Left renal cortex interstitium (tissue), 4 donors: ENCODE results near the gene PHOSPHO1. TPM values are rescaled to one million over a fixed set of nuclear protein-coding genes. Genes with fewer than 3 reads are reported as not detected.
"Not testable (repeated sequence)": the region's sequence is repeated elsewhere in the genome, so short reads cannot be mapped to it uniquely, and the experiment has no call there.

Source experiments
- DNase-seq, 4 donors: peaks; one replicate each; pipeline ENCODE4 v3.0.0-alpha.2; 2013; ENCODE audit warnings: low read depth in 4 of 4, low spot score in 2 of 4, missing footprints in 1 of 4
- polyA plus RNA-seq, 4 donors: library from polyadenylated mRNA; unstranded; fragments of 120-200 nt; gene quantifications; one replicate each; pipeline ENCODE4 v1.2.1, GENCODE V29; 2013; ENCODE audit not compliant: insufficient read length in 4 of 4

PHOSPHO1 gene, protein sequence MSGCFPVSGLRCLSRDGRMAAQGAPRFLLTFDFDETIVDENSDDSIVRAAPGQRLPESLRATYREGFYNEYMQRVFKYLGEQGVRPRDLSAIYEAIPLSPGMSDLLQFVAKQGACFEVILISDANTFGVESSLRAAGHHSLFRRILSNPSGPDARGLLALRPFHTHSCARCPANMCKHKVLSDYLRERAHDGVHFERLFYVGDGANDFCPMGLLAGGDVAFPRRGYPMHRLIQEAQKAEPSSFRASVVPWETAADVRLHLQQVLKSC
- 1 to 10 TPM; 1.4 to 2.8 (median 2.1) TPM for polyA plus RNA-seq

DNA sequence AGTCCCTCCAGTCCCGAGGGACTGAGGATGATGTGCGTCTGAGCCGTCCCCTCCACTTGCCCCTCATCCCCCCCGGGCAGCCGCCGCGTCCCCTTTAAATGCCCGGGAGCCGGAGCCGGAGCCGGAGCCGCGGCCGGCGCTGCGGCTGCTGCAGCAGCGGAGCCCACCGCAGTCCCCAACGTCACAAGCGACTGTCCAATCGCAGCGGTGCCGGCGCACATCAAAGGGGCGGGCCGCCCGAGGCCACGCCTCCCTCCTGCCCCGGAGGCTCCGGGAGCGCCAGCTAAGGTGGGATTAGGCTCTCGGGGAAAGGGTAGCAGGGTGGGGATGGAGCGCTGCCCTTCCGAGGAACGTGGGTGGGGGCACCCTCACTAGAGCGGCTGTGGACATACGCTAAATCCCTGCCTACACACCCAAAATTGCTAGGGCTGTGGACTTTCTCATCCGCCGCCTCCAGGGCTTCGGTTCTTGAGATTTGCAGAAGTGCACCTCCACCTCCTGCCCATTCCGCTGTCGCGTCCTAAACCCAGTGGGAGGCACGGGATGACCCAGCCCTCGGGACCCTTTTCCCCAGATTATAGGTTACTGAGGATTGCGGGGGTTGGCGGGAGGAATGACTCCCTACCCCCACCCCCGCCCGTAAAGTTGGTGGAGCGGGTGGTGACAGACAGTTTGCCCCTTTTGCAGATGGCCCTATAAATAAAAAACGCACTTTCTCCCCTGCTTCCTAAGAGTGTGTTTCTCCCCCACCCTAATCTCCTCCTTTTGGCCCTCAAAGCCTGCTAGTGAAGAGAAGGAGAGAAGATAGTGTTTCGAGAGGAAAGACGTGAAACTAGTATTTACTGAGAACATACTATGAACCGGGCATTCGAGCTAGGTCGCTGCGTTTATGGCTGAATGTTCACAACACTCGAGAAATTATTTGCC lies at the start of gene PHOSPHO1:
Gene PHOSPHO1 (minus strand): TSS at position 152 of the 927 bp plus-strand sequence. CDS start 4,096 bp downstream, outside the sequence.
- DNase-seq = peak in 2 of 4 donors; percentile 75 to 77

DNA sequence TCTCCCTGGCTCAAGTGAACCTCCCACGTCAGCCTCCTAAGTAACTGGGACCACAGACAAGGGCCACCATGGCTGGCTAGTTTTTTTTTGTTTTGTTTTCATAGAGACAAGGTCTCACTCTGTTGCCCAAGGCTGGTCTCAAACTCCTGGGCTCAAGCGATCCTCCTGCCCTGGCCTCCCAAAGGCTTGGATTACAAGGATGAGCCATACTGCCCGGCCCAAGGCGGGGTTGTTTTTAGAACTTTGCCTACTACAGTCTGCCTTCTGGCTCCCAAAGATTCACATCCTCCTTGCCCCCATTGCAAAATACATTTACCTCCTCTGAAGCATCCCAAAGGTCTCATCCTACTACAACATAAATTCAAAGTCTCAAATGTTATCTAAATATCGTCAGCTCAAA lies 49.5 kb upstream of the PHOSPHO1 start:
- no peak for DNase-seq

- DNase-seq = not testable (repeated sequence)
Observed at GRCh38 chr17:49279263-49280015, 48.9 kb upstream of the PHOSPHO1 start.

DNA sequence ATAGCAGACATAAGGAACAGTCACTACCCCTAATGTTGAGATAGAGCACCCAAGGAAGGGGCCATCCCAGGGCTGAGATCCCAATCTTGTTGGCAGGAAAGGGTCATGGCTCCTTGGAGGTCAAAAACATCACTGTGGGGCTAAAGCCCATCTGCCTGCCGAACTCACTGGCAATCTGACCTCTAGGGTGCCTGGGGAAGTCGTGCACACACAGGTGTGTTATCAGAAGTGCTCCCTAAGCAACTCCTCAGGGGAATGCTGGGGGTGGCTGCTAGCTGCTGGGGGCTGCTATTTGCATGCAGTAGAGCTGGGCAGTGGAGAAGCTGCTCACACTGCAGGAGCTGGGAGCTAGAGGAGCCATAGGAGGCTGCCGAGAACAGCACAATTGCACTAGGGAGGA lies 47.5 kb upstream of the PHOSPHO1 start:
- DNase-seq = no peak

DNA sequence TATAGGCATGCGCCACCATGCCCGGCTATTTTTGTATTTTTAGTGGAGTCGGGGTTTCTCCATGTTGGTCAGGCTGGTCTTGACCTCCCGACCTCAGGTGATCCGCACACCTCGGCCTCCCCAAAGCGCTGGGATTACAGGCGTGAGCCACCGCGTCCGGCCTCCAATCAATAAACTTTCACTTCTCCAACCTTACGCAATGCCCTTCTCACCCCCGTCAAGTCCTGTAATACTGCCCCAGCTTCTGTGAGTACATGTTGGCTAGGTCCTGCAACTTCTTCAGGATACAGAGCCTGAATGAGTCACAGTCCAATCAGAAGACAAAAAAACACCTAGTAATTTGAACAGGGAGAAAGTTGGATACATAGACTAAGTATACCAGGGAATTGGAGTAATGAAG lies 47.1 kb upstream of the PHOSPHO1 start:
- no peak for DNase-seq

GRCh38 chr17:49275981-49276380 lies 45.4 kb upstream of the PHOSPHO1 start:
- not testable (repeated sequence) for DNase-seq

GRCh38 chr17:49269356-49269755 lies 38.8 kb upstream of the PHOSPHO1 start:
- DNase-seq = no peak

DNA sequence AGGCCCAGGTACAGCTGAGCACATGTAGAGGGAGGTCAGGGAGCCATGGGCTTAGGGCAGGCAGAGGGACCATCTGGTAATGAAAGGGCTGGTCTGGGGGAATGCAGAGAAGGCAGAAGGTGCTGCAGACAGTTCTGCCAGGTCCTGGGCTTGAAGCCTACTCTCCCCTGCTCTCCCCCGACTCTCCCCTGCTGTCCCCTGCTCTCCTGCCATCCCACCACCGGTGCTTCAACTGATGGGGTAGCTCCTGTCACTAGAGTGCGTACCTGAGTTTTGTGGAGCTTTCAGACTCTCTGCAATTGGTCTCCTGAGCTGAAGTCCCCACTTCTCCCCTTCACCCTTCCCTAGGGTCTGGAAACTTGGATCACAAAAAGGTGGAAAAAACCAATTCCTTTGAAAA lies 37.3 kb upstream of the PHOSPHO1 start:
- DNase-seq = no peak

DNA sequence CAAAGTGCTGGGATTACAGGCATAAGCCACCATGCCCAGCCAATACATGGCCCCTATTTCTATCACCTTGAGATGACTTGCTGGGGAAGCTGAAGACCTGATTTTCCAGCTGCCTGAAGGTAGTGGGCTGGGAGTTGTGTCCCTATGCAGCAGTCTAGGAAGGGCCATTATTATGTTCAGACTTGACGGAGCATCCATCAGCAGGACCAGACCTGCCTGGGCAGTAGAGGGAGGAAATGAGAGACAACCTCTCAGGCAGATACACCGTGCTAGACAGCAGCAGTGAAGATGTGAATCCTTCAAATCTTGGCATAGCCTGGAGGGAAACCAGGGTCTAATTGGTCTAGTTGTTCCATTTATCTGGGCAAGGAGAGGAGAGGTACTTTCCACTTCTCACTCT lies 35.6 kb upstream of the PHOSPHO1 start:
- no peak for DNase-seq

- DNase-seq = not testable (repeated sequence)
Observed at GRCh38 chr17:49261540-49261939, 31.0 kb upstream of the PHOSPHO1 start.

DNA sequence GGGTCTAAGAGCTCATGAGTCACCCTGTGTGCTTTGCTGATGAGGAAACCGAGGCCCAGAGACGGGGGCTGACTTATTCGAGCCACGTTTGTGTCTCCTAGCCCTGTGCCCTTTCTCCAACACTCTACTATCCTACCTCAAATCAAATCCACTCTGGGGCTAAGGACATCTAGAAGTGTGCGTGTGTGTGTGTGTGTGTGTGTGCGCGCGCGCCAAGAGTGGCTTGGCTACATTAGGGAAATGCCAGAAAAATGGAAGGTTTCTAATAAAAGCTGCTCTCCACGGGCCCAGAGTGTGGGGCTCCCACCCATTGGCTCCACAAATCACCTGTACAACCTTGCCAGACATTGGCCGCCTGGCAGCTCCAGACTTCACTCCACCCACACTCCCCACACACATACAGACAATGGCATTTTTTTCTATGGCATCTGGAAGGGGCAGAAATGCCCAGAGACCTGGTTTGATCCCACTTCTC lies 30.3 kb upstream of the PHOSPHO1 start:
- no peak for DNase-seq

DNA sequence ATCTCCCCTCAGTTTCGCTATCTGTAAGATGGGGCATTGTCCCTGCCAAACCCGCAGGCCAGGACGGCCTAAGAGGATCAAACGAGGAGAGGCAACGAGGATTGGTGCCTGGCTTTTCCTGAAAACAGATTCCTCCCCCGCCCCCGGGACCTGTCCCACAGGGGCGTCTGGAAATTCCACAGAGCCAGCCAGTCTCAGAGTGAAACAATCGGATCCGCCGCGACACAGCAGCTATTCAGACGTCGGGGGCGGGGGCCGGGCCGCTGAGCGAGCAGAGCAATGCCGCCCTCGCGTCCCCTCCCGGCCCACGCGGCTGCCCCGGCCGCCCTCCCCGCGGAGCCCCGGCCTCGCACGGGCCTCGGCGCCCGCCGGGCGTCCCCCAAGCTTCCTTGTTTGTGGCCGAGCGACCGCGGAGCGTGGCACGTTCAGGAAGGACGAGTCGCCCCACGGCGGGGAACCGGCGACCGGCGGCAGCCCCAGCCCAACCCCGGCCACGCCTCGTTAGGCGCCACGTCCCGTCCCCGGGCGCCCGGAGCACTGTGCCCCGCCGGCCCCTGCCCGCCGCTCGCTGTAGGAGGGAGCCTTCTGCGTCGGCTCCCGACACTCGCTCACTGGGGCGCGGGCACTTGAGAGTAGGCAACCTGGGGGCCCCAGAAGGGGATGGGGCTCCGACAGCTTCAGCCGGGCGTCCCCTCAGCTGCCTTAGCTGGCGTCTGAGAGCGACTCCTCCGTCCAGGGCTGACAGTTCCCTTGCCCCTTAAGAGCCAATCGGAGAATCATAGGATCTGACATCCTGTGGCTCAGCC lies 29.6 kb upstream of the PHOSPHO1 start:
- peak in 1 of 4 donors; percentile 38 for DNase-seq

DNA sequence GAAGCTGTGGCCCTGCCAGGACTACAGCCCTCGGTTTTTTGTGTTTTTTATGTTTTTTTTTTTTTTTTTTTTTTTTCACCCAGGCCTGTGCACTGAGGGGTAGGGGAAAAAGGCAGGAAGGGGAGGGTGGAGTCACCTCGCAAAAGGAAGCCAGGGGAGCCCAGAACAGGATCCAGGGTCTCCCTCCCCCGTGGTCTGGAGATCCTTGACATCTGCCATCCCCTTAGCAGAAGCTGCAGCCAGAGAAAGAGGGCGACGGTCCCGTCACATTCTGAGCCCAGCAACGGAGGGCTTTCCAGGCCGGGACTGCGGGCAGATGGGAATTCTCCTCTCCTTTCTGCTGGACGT lies 29.1 kb upstream of the PHOSPHO1 start:
- no peak for DNase-seq

DNA sequence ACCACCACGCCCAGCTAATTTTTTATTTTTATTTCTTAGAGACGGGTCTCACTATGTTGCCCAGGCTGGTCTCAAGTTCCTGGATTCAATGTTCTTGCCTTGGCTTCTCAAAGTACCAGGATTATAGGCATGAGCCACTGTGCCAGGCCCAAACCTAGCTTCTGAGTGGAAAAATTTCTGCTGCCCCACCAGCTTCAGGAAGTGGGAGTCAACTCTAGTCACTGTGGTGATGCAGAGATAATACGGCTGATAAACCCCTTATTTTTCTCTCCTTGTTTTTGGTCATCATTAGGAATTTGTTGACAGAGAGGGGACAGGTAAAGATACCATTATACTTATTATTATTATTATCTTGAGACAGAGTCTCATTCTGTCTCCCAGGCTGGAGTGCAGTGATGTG lies 27.8 kb upstream of the PHOSPHO1 start:
- no peak for DNase-seq

DNA sequence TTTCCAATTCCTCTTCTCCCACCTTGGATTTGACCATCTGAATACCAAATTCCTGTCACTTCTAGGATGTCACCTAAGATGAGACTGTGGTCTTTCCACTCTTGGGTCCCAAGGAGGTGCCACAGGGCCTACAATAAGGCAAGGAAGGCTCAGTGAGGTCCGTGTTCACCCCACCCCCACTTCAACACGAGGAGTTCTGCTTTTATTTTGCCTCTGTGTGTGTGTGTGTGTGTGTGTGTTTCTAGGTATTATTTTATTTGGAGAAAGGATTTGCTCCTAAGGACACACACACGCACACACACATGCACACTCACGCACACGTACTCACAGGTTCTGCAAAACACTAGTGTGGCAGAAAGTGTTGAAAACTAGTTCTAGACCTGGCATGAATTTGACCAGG lies 24.5 kb upstream of the PHOSPHO1 start:
- DNase-seq = no peak

DNA sequence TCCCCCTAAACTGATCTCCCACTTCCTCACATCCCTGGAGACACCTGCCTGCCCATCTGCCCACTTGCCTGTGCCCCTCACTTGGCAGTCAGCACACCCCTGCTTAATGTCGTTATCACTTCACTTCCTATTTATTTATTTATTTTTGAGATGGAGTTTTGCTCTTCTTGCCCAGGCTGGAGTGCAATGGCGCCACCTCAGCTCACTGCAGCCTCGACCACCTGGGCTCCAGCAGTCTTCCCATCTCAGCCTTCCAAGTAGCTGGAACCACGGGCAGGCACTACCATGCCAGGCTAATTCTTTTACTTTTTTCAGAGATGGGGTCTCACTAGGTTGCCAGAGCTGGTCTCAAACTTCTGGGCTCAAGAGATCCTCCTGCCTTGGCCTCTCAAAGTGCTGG lies 23.5 kb upstream of the PHOSPHO1 start:
- DNase-seq = no peak

- DNase-seq = no peak
Observed at GRCh38 chr17:49252148-49252695, 21.6 kb upstream of the PHOSPHO1 start.

DNA sequence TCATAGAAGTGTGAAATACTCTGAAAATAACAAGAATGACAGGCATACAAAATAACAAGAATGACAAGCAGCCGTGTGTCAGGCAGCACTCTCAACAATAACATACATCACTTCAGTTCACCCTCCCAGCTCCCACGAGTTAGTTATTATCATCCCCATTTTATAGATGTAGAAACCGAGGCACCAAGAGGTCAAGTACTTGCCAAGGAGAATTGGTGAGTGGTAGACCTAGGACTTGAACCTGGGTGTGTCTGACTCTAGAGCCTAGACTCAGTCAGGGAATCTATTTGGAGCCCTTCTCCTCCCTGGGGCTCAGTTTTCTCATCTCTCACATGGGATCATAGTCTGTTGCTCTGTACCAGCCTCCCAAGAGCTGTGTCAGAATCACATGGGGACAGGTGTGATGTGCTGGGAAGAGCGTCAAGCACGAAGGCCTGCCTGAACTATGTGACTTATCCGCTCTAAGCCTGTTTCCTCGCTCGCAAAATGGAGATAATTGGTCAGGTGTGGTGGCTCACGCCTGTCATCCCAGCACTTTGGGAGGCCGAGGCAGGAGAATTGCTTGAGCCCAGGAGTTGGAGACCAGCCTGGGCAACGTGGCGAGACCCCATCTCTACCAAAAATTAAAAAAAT lies 19.4 kb upstream of the PHOSPHO1 start:
- DNase-seq = no peak

DNA sequence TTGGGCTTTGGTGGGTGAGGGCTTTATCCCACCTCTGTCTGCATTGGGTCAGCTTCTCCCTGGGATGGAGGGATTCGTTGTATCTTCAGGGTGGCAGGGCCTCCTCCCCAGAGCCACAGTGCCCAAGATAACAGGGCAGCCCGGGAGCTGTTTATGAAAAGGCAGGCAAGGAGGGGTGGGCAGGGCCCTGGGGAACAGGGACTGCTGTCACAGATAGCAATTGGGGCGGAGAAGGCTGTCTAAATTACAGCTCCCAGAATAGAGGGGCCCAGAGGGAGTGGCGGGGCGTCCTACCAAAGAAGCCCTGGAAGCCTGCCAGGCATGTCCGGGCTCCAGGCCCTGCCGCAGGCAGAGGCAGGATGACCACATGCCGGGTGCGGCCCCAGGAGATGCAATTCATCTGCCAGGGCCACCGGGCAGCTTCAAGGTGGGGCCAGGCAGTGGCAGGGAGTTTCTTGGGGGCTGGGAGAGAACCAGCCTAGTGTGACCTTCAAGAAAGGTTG lies 18.8 kb upstream of the PHOSPHO1 start:
- no peak for DNase-seq
